GM12878 (cell line): ENCODE data around the gene GIGYF1.

Experiments used
- CHD2 ChIP-seq: IDR thresholded peaks from 2 replicates; pipeline ENCODE4 v1.6.1; 2011; ENCODE audit warnings: low read depth, low read length, improper control_type of control experiment, borderline replicate concordance
- CTCF ChIP-seq, 3 experiments: IDR thresholded peaks in 2 of 3; conservative IDR thresholded peaks in 1 of 3; 2 replicates each; pipeline ENCODE4 v1.5.1; 2011; ENCODE audit warnings: low read depth in 3 of 3, low read length in 3 of 3, mild to moderate bottlenecking in 3 of 3, control low read depth in 2 of 3, moderate library complexity in 2 of 3, inconsistent platforms in 1 of 3, mixed read lengths in 1 of 3; ENCODE audit not compliant: control insufficient read depth in 2 of 3, insufficient read depth in 1 of 3; ENCODE audit errors: extremely low read depth in 1 of 3
- EP300 ChIP-seq, 2 experiments: fragments of 150-350 bp in 1 of 2; IDR thresholded peaks; 2 replicates each; pipeline ENCODE4 v1.6.1; 2011 to 2012; ENCODE audit warnings: low read depth in 2 of 2, low read length in 2 of 2, borderline replicate concordance in 1 of 2, improper control_type of control experiment in 1 of 2, inconsistent platforms in 1 of 2; ENCODE audit not compliant: control insufficient read depth in 1 of 2
- EZH2 ChIP-seq: IDR thresholded peaks from 2 replicates; pipeline ENCODE4 v1.6.1; 2012; ENCODE audit warnings: low read depth, mild to moderate bottlenecking, control low read depth, inconsistent platforms, low read length, borderline replicate concordance; ENCODE audit not compliant: control insufficient read depth
- GABPA ChIP-seq: IDR thresholded peaks from 2 replicates; pipeline ENCODE4 v1.6.1; 2014; ENCODE audit warnings: antibody characterized with exemption, low read depth, mild to moderate bottlenecking, inconsistent platforms
- IRF3 ChIP-seq: fragments of 450-650 bp; IDR thresholded peaks from 2 replicates; pipeline ENCODE4 v1.6.1; 2014; ENCODE audit warnings: mild to moderate bottlenecking
- MAX ChIP-seq: IDR thresholded peaks from 2 replicates; pipeline ENCODE4 v1.6.1; 2012; ENCODE audit warnings: low read depth, low read length, improper control_type of control experiment
- MXI1 ChIP-seq: fragments of 150-350 bp; IDR thresholded peaks from 2 replicates; pipeline ENCODE4 v1.6.1; 2011; ENCODE audit warnings: low read depth, mild to moderate bottlenecking, inconsistent platforms, low read length, improper control_type of control experiment
- NFXL1 ChIP-seq: fragments of 450-650 bp; IDR thresholded peaks from 2 replicates; pipeline ENCODE4 v1.6.1; 2017; ENCODE audit warnings: antibody characterized with exemption, mild to moderate bottlenecking, borderline replicate concordance
- POLR2A ChIP-seq: IDR thresholded peaks from 2 replicates; pipeline ENCODE4 v1.6.1; 2011; ENCODE audit warnings: low read depth, mild to moderate bottlenecking, low read length
- REST ChIP-seq: IDR thresholded peaks from 2 replicates; pipeline ENCODE4 v1.6.1; 2012; ENCODE audit warnings: mild to moderate bottlenecking, low read depth, low read length
- TBL1XR1 ChIP-seq: IDR thresholded peaks from 2 replicates; pipeline ENCODE4 v1.6.1; 2012; ENCODE audit warnings: low read depth, low read length, improper control_type of control experiment
- ZBTB4 ChIP-seq: fragments of 450-650 bp; formaldehyde crosslinking; IDR thresholded peaks from 2 replicates; pipeline ENCODE4 v1.4.0; 2022; ENCODE audit warnings: mild to moderate bottlenecking, moderate library complexity

- no peak for TF ChIP-seq EZH2
- no peak for TF ChIP-seq MXI1
- no peak for TF ChIP-seq NFXL1
- TF ChIP-seq REST = no peak
- no peak for TF ChIP-seq ZBTB4 (CRISPR knock-in tag)
- no peak for TF ChIP-seq IRF3
- no peak for TF ChIP-seq EP300 (IDR thresholded peaks at IDR 0.05; ENCODE audit: borderline replicate concordance in 1 of 2, control insufficient read depth in 1 of 2, low read depth in 2 of 2, low read length in 2 of 2)
- no peak for TF ChIP-seq MAX
- no peak for TF ChIP-seq POLR2A
- TF ChIP-seq TBL1XR1 = no peak
- no peak for TF ChIP-seq GABPA
- no peak for TF ChIP-seq CTCF (IDR thresholded peaks at IDR 0.05 in 2 of 3, conservative IDR thresholded peaks at IDR 0.05 in 1 of 3; ENCODE audit: control insufficient read depth in 2 of 3, extremely low read depth in 1 of 3, insufficient read depth in 1 of 3, low read depth in 3 of 3, low read length in 3 of 3)
- no peak for TF ChIP-seq CHD2
These were observed 17.3 kb upstream of the GIGYF1 start for GRCh38 chr7:100711369-100711768.
